GM21367 (cell line): Measurements from ENCODE around the gene ELK3.
A peak's percentile ranks its signal among the peaks of the same experiment; 100 is the strongest.

Experiments
- ATAC-seq: cut with Tn5 transposase; IDR thresholded peaks from one replicate; pipeline ENCODE4 v1.9.1; 2021; ENCODE audit not compliant: unreplicated experiment

ELK3 gene

DNA sequence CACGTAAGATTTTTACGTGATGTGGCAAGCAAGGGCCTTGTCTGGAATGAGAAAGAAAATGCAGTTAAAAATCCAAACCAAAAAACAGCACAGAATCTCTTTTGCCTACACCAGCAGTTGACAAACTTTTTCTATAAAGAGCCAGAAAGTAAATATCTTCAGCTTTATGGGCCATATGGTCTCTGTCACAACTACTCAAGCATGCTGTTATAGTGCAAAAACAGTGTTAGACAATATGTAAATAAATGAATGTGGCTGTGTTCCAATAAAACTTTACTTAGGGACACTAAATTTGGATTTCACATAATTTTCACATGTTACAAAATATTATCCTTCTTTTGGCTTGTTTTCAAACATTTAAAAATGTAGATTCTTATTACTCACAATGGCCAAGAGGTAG, 6.2 kb upstream of the ELK3 start:
- no peak for ATAC-seq

DNA sequence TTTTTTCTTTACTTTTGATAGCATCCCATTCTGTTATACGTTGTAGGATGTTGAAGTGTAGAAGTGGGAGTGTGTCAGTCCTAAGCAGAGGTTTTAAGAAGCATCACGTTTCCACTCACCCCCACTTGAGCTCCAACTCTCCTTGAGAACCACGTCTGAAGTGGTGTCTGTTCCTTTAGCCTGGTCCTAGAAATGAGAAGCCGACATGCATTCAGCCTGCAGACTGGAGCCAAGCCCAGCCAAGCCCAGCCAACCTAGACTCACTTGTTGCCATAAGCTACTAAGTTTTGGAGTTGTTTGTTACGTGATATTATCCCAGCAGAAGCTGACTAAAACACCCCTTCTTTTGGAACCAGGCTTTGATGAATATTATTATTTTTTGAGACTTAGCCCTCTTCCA, 4.4 kb upstream of the ELK3 start:
- no peak for ATAC-seq

DNA sequence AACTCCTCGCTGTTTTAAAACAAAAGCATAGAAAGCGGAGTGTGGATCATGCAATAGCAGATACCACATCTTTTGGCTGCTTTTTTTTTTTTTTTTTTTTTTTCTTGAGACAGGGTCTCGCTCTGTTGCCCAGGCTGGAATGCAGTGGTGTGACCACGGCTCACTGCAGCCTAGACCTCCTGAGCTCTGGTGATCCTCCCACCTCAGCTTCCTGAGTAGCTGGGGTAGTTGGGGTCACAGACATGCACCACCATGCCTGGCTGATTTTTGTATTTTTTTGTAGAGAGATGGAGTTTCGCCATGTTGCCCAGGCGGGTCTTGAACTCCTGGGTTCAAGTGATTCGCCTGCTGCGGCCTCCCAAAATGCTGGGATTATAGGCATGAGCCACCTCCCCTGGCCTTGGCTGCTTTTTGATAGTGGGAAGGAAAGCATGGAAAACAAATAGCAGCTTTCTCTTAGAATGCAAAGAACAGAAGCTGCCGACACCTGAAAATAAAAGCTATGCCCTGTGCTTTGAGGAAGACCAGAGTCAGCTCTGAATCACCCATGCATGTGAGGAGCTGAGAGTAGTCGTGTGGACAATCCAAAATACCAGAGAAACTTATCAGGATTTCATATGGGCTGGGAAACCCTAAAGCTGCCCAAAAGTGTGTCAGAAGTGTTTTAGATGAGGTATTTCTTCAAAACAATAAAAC, 3.6 kb upstream of the ELK3 start:
- ATAC-seq: no peak

GRCh38 chr12:96192926-96193573, 1.1 kb upstream of the ELK3 start:
- no peak for ATAC-seq

- ATAC-seq: peak; percentile 3
Measured at GRCh38 chr12:96194576-96194889, 358 bp downstream of the ELK3 start.

GRCh38 chr12:96194971-96195844, 1.0 kb downstream of the ELK3 start:
- ATAC-seq: peak; percentile 73

DNA sequence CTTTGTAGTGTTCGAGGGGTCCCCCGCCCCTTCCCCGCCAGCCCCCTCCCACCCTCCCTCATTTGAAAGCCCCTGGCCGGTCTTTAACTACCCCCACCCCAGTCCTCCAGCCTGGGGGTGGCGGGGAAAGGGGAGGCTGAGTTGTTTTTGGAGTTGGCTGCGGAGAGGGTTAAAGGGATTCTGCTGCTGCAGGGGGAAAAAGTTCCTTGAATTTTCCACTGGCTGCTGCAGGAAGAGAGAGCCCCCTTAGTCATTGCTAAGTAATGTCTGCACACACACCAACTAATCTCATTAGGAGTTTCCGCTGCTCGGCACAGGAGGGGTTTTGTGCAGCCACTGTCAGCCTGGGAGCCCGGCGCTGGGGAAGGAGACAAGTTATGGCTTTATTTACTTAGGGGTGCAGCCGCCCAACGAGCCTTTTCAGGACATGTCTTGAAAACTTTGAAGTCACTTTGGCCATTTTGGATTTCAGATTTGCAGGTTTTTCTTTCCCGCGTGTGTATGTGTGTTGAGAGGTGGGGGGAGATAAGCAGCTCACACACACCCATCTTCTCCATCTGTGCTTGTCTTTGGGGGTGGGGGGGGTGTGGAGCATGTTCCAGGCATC, 1.8 kb downstream of the ELK3 start:
- no peak for ATAC-seq

GRCh38 chr12:96196781-96197180, 2.6 kb downstream of the ELK3 start:
- ATAC-seq: no peak

GRCh38 chr12:96197503-96198272, 3.5 kb downstream of the ELK3 start:
- no peak for ATAC-seq

GRCh38 chr12:96198965-96199364, 4.8 kb downstream of the ELK3 start:
- no peak for ATAC-seq

DNA sequence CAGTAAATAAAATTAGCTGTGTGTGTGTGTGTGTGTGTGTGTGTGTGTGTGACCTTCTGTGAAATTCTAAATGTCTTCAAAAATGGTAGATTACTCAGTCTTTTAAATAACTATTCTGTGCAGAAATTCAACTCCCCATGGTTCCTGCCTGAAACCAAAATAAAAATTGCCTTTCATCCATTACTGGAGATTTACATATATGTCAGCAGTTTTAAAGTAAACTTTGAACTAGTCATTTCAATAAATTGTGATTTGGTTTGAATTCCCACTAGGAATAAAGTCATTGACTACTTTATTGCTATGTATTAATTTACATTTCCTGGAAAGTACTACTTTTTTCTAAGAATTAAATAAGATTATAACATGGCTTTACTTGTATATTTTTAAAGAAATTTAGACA, 5.3 kb downstream of the ELK3 start:
- ATAC-seq: no peak

GRCh38 chr12:96201272-96202227, 7.4 kb downstream of the ELK3 start:
- ATAC-seq: no peak

DNA sequence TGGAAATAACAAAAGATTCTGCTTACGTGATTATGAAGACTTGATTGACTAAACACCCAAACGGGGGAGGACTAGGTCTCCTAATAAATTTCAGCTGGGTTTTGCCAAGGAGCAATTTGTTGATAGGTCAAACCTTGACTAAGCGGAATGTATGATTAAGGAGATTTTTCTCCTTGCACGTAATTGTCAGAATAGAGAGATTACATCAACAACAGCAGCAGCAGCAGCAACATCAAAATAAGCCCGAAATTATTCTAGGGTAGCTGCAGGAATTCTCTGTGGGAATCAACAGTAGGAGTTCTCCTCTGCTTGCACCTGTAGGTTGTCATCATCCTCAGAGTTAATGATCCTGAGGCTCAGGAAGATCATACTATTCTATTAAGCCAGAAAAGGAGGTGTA, 10.2 kb downstream of the ELK3 start:
- no peak for ATAC-seq

DNA sequence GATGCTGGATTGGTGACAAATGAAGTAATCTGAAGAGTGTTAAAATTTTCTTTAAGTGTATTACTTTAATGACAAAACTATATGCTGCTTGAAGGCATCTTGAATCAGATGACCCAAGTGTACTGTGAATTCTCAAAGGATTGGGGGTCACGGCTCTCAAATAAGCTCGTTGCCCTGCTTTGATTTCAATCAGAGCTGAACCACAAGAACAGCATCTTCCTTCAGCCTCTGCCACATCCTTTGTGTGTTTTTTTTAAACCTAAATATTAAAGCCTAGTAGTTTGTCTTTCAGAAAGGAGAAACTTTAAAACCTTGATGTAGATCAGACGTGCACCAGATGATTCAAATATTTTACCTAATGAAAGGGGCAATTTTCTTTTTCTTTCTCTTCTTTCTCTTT, 11.7 kb downstream of the ELK3 start:
- no peak for ATAC-seq

- ATAC-seq: no peak
Measured at GRCh38 chr12:96206936-96207662, 12.9 kb downstream of the ELK3 start.

GRCh38 chr12:96208346-96208745, 14.2 kb downstream of the ELK3 start:
- ATAC-seq: no peak

GRCh38 chr12:96208801-96209549, 14.8 kb downstream of the ELK3 start:
- ATAC-seq: no peak

- no peak for ATAC-seq
Measured at GRCh38 chr12:96210376-96211055, 16.3 kb downstream of the ELK3 start.
